PC-3 (cell line): ENCODE results near the gene ATG14. TPM values are rescaled to one million over a fixed set of nuclear protein-coding genes. Genes with fewer than 3 reads are reported as not detected.

Experiments used
- ATAC-seq: fragments of 200-7000 bp; cut with Tn5 transposase; 2 replicates; pipeline ENCODE4 v1.9.1; 2020; ENCODE audit warnings: mild to moderate bottlenecking, moderate library complexity
- BruUV-seq: library from RNA; stranded (reverse); fragments of 400-500 nt; replicated peaks from 2 replicates; lab custom pipeline; 2021; lab: Mats Ljungman, UMichigan
- CTCF ChIA-PET: fragments of 300-600 bp; sonication (Branson Sonifier 250); formaldehyde crosslinking; loops from one replicate; lab custom pipeline; 2022; ENCODE audit warnings: antibody characterized with exemption; lab: Charles Lee
- POLR2A ChIA-PET: fragments of 300-600 bp; sonication (Branson Sonifier 250); formaldehyde crosslinking; loops from one replicate; lab custom pipeline; 2022; ENCODE audit warnings: antibody characterized with exemption; ENCODE audit not compliant: unreplicated experiment; lab: Charles Lee
- DNase-seq: peaks from one replicate; pipeline ENCODE4 v3.0.0-alpha.2; 2015
- H2AFZ ChIP-seq: fragments of 300-600 bp; sonication (generic); 2 replicates; pipeline ENCODE4 v1.6.0; 2016; ENCODE audit warnings: antibody characterized with exemption, low read length
- H3F3A ChIP-seq: fragments of 300-600 bp; sonication (generic); one replicate; pipeline ENCODE4 v1.6.0; 2017; ENCODE audit warnings: antibody characterized with exemption, low read length, control low read depth, mild to moderate bottlenecking; ENCODE audit not compliant: unreplicated experiment
- H3K27ac ChIP-seq: fragments of 300-600 bp; sonication (generic); 2 replicates; pipeline ENCODE4 v1.5.1; 2016; ENCODE audit warnings: mild to moderate bottlenecking, low read length
- H3K27me3 ChIP-seq: fragments of 300-600 bp; sonication (generic); 2 replicates; pipeline ENCODE4 v1.6.1; 2016; ENCODE audit warnings: low read length, mixed read lengths
- H3K36me3 ChIP-seq: fragments of 300-600 bp; sonication (generic); 2 replicates; pipeline ENCODE4 v1.6.1; 2016; ENCODE audit warnings: low read depth, mixed run types, low read length, mixed read lengths
- H3K4me1 ChIP-seq: fragments of 300-600 bp; sonication (generic); 2 replicates; pipeline ENCODE4 v1.5.1; 2016; ENCODE audit warnings: low read length; ENCODE audit not compliant: insufficient read depth
- H3K4me2 ChIP-seq: fragments of 300-600 bp; sonication (generic); 2 replicates; pipeline ENCODE4 v1.6.0; 2016; ENCODE audit warnings: low read length
- H3K4me3 ChIP-seq: fragments of 300-600 bp; sonication (generic); 2 replicates; pipeline ENCODE4 v1.5.1; 2016; ENCODE audit warnings: mild to moderate bottlenecking, low read length, mixed read lengths
- H3K79me2 ChIP-seq: fragments of 300-600 bp; sonication (generic); 2 replicates; pipeline ENCODE4 v1.6.1; 2017; ENCODE audit warnings: low read length, mixed read lengths
- H3K9ac ChIP-seq: fragments of 300-600 bp; sonication (generic); 2 replicates; pipeline ENCODE4 v1.6.0; 2016; ENCODE audit warnings: mild to moderate bottlenecking, low read length
- H3K9me2 ChIP-seq: fragments of 300-600 bp; sonication (generic); replicated peaks from 2 replicates; pipeline ENCODE4 v1.6.1; 2016; ENCODE audit warnings: mixed run types, low read length, mixed read lengths
- H3K9me3 ChIP-seq: fragments of 300-600 bp; sonication (generic); 2 replicates; pipeline ENCODE4 v1.6.1; 2016; ENCODE audit warnings: low read length, mixed read lengths
- H4K20me1 ChIP-seq: fragments of 300-600 bp; sonication (generic); 2 replicates; pipeline ENCODE4 v1.6.1; 2016; ENCODE audit warnings: low read length, mixed read lengths
- CTCF ChIP-seq: fragments of 300-600 bp; sonication (generic); conservative IDR thresholded peaks from 2 replicates; pipeline ENCODE4 v1.5.1; 2017; ENCODE audit warnings: antibody characterized with exemption, low read depth, mild to moderate bottlenecking, low read length
- EZH2 ChIP-seq: fragments of 300-600 bp; sonication (generic); IDR thresholded peaks from one replicate; pipeline ENCODE4 v1.6.1; 2017; ENCODE audit warnings: antibody characterized with exemption, mild to moderate bottlenecking, low read length; ENCODE audit not compliant: unreplicated experiment
- EZH2phosphoT487 ChIP-seq: fragments of 300-600 bp; sonication (generic); IDR thresholded peaks from 2 replicates; pipeline ENCODE4 v1.6.1; 2018; ENCODE audit warnings: mild to moderate bottlenecking, antibody characterized with exemption, low read length, borderline replicate concordance
- intact Hi-C: fragments of 100-400 bp; cut with micrococcal nuclease; formaldehyde crosslinking; loops from 2 replicates; pipeline ENCODE4 v1.9.0; 2023
- total RNA-seq: library from RNA; depleted of rRNA; stranded (reverse); fragments of >200 nt; gene quantifications from 2 replicates; pipeline ENCODE4 v1.2.3, GENCODE V29; 2014

ATG14 gene
- total RNA-seq, 1 experiment from 2014 or later, result 20.2 TPM

- intact Hi-C loops, result no loop called here
- DNase-seq, result no peak
- H3K27me3 ChIP-seq, result no peaks in the 10 kb centered on the region
Observed at GRCh38 chr14:55419663-55420062, 8.0 kb upstream of the ATG14 start.

GRCh38 chr14:55418411-55418810 lies 6.8 kb upstream of the ATG14 start:
- Histone ChIP-seq H3K27ac (no peak overlapping the region), H3K4me3 (no peak overlapping the region), H3K9ac (no peak overlapping the region), H3K4me1 (peaks cover 3% of the 10 kb centered on the region), H3K36me3 (no peaks in the 10 kb centered on the region), H3K9me3 (no peaks in the 10 kb centered on the region), H4K20me1 (no peaks in the 10 kb centered on the region), H3K4me2 (no peak overlapping the region), H3K27me3 (no peaks in the 10 kb centered on the region), H2AFZ (no peak overlapping the region; the same call in 1 of the 2 replicates), H3K79me2 (no peaks in the 10 kb centered on the region), H3K9me2 (no peaks in the 10 kb centered on the region), H3F3A (no peaks in the 10 kb centered on the region)
- intact Hi-C loops, result no loop called here
- TF ChIP-seq EZH2phosphoT487 (no peak), CTCF (no peak)
- ATAC-seq, result no peak
- ChIA-PET CTCF (interaction anchor here (1.1 kb wide), 1 partner anchor 64 kb away, joined by 3 read pairs; no protein-coding TSS in a partner anchor), POLR2A (no interaction called here)
- no TSS peak for BruUV-seq
- no peak for DNase-seq

More at GRCh38 chr14:55419663-55420062, 8.0 kb upstream of the ATG14 start:
- no TSS peak for BruUV-seq
- Histone ChIP-seq H3K4me1 (no peaks in the 10 kb centered on the region), H3K4me3 (no peak overlapping the region), H3K9me2 (no peaks in the 10 kb centered on the region), H4K20me1 (no peaks in the 10 kb centered on the region), H3K4me2 (no peak overlapping the region), H3K9me3 (no peaks in the 10 kb centered on the region), H3K9ac (no peak overlapping the region), H3K27ac (no peak overlapping the region), H2AFZ (no peak overlapping the region), H3K36me3 (no peaks in the 10 kb centered on the region), H3F3A (no peaks in the 10 kb centered on the region), H3K79me2 (no peaks in the 10 kb centered on the region)
- POLR2A ChIA-PET, result no interaction called here
- CTCF ChIA-PET, result no interaction called here
- TF ChIP-seq EZH2 (no peak), EZH2phosphoT487 (no peak), CTCF (no peak)
- no peak for ATAC-seq

- H3K36me3 ChIP-seq, result no peaks in the 10 kb centered on the region
- H3K79me2 ChIP-seq, result no peaks in the 10 kb centered on the region
- intact Hi-C loops, result no loop called here
- no peak overlapping the region for H3K4me2 ChIP-seq
- H3K4me1 ChIP-seq, result peaks cover 8% of the 10 kb centered on the region
- ATAC-seq (no peak), DNase-seq (no peak)
- TF ChIP-seq EZH2 (no peak), EZH2phosphoT487 (no peak), CTCF (no peak)
- no peak overlapping the region for H3K27ac ChIP-seq
- no peak overlapping the region for H2AFZ ChIP-seq
- no peaks in the 10 kb centered on the region for H3F3A ChIP-seq
- no TSS peak for BruUV-seq
- CTCF ChIA-PET, result interaction anchor here (1.1 kb wide), 1 partner anchor 63 kb away, joined by 3 read pairs; no protein-coding TSS in a partner anchor
- POLR2A ChIA-PET, result interaction anchor here (0.7 kb wide), 1 partner anchor 153 kb away, joined by 3 read pairs; no protein-coding TSS in a partner anchor
- H3K4me3 ChIP-seq, result no peak overlapping the region
- H3K9me3 ChIP-seq, result no peaks in the 10 kb centered on the region
- H3K27me3 ChIP-seq, result no peaks in the 10 kb centered on the region
- H3K9ac ChIP-seq, result no peak overlapping the region
- H3K9me2 ChIP-seq, result no peaks in the 10 kb centered on the region
- no peaks in the 10 kb centered on the region for H4K20me1 ChIP-seq
Observed at GRCh38 chr14:55417955-55418354, 6.3 kb upstream of the ATG14 start.
